Stimulated activated CD8-positive, alpha-beta memory T cell treated with anti-CD3 and anti-CD28 coated beads, Interleukin-12 subunit alpha, Interleukin-12 subunit beta, amount 100 ng/mL, for 24 hours (primary cell): ENCODE data around the gene EFCAB12.
"Not testable (repeated sequence)": the region's sequence is repeated elsewhere in the genome, so short reads cannot be mapped to it uniquely, and the experiment has no call there.

Experiments
- DNase-seq: peaks from one replicate; pipeline ENCODE4 v3.0.0-alpha.2; 2020; ENCODE audit errors: extremely low read depth

Gene EFCAB12

DNA sequence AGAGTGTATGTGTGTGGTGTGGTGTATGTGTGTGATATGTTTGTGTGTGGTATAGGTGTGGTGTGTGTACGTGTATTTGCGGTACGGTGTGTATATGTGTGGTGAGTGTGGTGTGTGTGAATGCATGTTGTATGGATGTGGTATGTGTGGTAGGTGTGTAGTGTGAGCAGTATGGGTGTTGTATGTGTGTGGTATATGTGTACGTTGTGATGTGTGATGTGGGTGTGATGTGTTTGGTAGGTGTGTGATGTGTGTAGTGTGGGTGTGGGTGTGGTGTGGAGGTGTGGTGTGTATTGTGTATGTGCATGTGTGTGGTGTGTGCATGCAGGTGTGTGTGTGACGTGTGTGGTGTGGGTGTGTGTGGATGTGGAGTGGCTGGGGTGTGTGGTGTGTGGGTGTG is 58.7 kb downstream of the EFCAB12 start:
- no peak for DNase-seq

DNA sequence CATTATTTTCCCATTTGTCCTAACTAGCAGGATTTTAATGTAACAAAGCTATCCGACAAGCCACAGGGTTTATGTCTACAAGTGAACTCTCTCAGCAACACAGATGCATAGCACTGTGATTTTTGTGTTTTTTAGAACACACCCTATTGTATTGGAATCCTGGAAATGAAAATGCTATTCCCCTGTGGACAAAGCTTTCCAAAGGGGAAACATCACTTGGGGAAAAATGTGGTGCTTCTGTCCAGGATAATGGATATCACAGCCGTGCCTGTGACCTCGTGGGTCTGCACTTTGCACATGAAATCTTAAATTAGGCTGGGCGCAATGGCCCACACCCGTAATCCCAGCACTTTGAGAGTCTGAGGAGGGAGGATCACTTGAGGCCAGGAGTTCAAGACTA is 60.6 kb downstream of the EFCAB12 start:
- DNase-seq, result no peak

DNA sequence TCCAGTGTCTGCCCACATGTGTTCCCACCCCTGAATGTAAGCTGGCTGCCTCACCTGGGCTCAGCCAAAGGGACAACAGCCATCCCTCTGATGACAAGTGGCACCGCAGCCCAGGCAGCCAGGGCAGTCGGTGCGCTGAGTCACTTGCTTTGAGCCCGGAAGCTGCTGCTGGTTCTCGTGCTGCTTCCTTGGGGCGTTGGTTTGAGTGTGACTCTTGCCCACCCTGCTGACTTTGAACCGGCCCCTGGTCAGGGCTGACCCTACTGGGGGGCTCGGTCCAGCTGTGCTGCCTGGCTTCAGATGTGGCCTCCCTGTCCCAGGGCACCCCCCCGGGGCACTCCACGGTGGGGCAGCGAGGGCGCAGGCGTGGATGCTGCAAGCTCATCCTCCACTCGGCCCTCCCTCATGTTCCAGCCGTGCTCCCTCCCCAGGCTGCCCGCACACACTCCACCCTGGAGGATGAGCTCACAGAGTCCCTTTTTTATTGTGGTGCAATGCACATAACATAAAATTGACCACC is 62.1 kb downstream of the EFCAB12 start:
- DNase-seq, result no peak

DNA sequence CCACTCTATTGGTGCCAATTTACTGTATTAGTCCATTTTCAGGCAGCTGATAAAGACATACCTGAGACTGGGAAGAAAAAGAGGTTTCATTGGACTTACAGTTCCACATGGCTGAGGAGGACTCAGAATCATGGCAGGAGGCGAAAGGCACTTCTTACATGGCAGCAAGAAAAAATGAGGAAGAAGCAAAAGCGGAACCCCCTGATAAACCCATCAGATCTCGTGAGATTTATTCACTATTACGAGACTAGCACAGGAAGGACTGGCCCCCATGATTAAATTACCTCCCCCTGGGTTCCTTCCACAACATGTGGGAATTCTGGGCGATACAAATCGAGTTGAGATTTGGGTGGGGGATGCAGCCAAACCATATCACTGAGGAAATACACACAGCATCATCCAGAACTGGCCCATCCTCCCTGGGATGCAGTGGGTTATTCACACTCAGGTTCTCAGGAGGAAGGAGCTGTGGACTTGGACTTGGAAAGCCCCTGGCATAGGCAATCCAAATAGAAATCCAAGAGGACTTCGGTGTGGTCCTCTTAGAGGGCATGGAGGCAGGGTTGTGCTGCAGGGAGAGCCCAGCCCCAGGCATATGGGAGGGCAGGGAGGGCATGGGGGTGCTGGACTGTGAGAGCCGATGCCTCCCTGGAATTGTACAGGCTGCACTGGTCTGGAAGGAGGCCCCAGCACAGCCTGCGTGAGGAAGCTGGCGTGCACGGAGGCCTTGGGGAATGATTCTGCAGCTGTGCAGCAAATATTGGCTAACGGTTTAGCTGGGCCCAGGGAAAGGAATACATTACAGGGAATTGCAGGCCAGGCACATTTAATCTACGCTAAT is 62.9 kb downstream of the EFCAB12 start:
- no peak for DNase-seq

DNA sequence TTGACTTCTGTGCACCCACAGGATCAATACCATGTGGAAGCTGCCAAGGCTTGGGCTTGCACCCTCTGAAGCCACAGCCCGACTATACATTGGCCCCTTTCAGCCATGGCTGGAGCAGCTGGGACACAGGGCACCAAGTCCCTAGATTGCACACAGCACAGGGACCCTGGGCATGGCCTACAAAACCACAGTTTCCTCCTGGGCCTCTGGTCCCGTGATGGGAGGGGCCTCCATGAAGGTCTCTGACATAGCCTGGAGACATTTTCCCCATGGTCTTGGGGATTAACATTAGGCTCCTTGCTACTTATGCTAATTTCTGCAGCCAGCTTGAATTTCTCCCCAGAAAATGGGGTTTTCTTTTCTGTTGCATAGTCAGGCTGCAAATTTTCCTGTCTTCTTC is 63.6 kb downstream of the EFCAB12 start:
- not testable (repeated sequence) for DNase-seq

DNA sequence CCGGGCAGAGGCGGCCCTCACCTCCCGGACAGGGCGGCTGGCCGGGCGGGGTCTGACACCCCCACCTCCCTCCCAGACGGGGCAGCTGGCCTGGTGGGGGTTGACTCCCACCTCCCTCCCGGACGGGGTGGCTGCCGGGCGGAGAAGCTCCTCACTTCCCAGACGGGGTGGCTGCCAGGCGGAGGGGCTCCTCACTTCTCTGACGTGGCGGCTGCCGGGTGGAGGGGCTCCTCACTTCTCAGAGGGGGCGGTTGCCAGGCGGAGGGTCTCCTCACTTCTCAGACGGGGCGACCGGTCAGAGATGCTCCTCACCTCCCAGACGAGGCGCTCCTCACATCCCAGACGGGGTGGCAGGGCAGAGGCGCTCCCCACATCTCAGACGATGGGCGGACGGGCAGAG is 65.1 kb downstream of the EFCAB12 start:
- not testable (repeated sequence) for DNase-seq

DNA sequence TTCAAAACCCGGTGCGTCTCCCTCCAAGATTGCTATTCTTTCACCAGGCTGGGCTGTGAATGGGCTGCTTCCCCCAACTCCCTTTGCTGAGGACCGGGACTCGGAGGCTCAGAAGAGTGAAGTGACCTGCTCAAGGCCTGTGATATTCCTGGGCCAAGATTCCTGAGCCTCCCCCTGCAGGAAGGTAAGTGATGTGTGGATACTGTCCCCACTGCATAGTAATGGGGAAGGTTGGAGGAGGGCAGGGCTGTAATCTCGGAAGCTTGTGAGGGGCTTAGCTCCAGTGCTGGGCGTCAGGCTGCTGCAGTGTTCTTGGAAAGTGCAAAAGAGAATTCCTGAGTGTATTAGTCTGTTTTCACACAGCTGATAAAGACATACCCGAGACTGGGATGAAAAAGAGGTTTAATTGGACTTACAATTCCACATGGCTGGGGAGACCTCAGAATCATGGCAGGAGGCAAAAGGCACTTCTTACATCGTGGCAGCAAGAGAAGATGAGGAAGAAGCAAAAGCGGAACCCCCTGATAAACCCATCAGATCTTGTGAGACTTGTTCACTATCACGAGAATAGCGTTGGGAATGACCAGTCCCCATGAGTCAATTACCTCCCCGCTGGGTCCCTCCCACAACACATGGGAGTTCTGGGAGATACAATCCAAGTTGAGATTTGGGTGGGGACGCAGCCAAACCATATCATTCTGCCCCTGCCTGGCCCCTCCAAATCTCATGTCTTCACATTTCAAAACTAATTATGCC is 67.6 kb downstream of the EFCAB12 start:
- no peak for DNase-seq

DNA sequence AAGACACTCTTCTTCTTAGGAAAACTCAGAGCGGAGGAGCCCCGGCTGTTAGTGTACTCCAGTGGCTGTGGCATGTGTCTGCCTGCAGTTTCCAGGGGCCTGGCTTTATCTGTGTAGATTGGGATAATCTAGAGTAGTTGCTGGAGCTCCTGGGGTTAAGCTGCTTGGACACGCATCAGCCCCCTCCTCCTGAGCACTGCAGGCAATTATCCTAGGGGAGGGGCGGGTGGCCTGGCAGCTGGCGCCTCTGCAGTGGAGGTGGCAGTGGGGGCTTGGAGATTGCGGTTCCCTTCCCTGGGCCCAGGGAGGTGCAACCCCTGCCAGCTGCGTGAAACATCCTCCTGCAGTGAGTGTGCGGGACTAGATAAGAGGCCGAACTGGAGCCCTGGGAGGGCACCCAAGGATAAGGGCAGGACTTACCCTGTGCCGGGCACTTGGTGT is 68.2 kb downstream of the EFCAB12 start:
- DNase-seq, result no peak

DNA sequence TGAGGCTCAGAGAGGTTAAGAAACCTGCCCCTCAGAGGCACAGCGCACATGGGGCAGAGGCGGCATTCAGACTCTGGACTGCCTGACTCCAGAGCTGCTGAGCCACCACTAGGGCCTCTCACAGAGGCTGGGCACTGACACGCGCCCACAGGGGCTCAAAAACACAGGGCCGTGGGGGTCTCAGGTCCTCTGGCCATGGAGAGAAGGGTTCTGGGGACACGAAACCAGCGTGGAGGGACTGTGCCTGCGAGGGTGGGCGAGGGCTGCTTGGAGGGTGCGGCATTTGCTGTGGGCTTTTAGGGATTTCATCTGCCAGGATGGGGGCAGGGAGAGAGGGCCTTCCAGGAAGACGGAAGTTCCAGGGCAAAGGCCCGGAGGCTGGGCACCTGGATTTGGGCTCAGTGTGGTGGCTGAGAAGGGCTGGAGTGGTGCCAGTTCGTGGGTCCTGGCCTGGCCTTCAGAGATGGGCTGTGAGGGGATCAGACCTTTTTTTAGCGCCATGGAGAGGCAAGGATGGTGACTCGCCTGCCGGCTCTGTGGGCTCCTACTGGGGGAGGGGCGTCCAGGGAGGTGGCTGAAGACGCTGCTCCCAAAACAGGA is 69.6 kb downstream of the EFCAB12 start:
- DNase-seq, result no peak

DNA sequence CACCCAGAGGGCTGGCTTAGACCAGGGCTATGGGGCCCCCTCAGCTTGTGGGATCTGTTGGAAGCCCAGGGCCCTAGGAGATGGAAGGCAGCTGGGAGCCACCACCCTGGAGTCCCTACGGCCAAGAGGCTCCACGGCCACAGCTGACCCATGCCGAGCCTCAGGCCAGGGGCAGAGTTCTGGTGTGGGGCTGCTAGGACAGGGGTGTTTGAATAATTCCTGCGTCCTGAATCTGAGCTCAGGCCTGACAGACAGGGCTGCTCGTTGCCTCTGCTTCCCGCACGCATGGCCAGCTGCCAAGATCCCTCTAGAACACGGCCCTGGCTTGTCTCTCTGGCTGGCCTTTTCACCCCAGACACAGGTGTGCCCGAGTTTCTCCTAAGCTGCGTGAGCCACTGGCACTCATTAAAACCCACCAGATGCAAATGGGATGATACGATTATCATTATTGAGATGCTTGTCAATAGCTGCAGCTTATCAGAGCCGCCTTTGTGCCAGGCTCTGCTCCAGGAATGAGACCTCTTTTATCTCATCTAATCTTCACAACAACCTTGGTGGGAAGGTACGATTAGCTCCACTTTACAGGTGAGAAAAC is 70.2 kb downstream of the EFCAB12 start:
- no peak for DNase-seq

DNA sequence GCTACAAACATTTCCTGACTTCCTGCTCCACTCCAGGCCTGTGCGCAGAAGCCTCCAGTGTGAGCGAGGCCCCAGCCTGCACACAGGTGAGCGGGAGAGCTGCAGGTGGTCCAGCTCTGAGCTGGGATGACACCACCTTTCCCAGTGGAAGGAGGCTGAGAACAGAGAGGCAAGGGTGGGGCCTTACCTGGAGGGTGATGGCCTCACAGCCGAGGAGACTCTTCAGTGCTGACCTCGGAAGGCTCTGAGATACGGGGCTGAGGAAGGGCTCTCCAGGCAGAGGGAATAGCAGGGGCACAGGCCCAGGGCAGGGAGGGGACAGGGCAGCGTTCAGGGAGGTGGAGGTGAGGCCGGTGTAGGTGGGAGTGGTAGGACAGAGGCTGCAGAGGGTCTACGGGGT is 70.8 kb downstream of the EFCAB12 start:
- DNase-seq, result no peak

DNA sequence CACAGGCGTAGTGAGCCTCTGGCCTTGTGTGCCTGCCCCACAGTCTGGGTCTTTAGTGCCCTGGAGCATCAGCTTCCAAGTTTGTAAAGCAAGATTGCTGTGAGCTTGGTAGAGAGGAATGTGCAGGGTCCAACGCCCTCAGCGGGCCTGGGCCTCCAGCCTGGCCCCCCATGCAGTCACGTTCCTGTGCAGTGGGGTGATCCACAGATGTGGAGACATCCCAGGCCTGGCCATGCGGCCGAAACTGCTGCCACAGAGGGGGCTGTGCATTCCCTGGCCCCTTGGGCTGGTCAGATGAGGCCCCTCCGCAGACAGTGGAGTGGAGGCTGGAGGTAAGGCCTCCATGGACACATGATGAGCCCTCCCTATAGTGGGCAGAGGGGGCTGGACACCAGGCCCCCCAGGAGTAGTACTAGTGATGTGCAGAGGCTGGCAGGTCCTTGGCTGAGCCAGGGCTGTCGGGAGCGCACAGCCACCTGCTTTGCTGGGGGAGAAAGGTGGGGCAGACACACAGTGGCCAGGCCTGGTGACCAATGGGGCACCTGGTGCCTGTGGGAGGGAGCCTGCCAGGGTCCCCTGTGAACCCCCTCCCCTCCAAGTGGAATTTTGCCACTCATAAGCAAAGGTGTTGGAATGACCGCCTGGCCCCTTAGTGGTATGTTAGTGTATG is 71.5 kb downstream of the EFCAB12 start:
- no peak for DNase-seq

DNA sequence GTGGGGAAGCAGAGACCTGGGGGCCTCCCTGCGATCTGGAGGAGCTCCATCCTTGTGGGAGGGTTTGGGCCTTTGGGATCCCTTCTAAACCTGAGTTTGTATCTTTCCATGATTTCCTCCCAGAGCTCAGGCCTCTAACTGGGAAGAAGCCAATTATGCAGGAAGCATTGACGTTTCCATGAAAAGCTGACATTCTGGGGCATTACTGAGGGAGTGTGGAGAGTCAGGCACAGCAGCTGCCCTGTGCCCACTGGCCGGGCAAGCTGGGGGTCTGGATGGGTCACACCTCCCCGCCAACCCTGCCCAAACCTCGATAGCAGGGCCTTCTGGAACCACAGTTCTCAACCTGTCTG is 74.9 kb downstream of the EFCAB12 start:
- no peak for DNase-seq

DNA sequence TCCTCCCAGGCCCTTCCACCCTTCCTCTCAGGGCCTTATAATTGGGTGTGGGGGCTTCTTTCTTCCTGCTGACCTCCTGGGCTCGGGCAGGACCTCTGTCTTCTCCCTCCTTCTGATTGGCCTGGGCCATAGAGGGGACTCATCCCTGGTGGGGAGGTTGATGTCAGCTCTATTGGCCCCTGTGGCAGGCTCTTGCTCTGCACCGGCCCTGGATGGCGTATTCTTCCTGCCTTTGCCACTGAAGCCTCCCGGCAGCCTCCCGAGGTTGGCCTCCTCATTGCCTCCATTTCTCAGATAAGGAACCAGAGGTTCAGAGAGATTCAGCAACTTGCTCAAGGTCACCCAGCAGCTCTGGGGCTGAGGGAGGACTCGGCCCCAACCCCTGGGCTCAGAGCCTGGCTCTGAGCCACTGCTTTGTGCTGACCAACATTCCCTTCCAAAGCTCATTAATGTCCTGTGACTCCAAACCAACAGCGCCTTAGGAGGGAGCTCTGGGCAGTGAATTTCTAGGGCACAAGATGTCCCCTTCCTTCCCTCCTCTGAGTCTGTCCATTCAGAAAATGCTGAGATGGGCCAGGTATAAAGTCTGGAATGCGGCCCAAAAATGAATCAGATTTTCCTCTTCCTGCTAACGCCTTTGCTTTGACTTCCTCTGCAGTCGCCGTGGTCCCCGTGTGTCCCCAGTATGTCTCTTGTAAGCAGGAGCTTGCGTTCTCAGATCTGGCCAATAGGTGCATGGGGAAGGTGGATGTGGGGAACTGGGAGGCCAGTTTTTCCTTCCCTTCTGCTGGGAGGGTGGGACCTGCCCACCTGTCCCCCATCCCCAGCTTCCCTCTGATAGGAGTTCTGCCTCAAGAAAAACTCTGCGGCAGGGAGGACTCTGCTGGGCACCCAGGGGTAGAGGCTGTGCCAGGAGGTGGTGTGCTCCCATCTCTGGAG is 75.5 kb downstream of the EFCAB12 start:
- DNase-seq, result no peak

DNA sequence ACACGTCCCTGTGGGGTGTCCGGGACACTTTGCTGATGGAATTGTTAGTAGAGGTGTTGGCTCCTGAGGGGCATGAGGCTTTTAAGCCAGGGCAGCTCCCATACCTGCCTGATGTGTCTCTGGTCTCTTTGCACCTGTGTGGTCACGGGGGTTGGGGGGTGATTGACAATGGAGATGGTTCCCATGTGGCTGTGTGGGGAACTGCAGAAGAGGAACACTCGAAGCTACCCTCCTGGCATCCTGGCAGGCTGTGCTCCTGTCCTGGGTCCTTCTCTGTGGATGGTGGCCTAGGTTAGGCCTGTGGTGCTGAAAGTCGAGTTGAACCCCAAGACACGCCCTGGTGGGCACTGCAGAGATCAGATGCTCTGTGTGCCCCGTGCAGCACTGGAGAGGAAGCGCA is 76.4 kb downstream of the EFCAB12 start:
- DNase-seq, result no peak
